Stimulated activated CD4-positive, alpha-beta T cell treated with anti-CD3 and anti-CD28 coated beads, Interleukin-1b, Interleukin-23, amount 100 ng/mL, for 24 hours (primary cell): ENCODE measurements around the gene TMEM131.
"Not testable (repeated sequence)": the region's sequence is repeated elsewhere in the genome, so short reads cannot be mapped to it uniquely, and the experiment has no call there.

Source experiments
- DNase-seq, 4 experiments: peaks; one replicate each; pipeline ENCODE4 v3.0.0-alpha.2; 2020; ENCODE audit warnings: low read depth in 4 of 4, low spot score in 1 of 4

TMEM131 gene

GRCh38 chr2:97958184-97958583 lies 37.6 kb downstream of the TMEM131 start:
- DNase-seq, result no peak

GRCh38 chr2:97957432-97958183 lies 38.1 kb downstream of the TMEM131 start:
- no peak for DNase-seq

- DNase-seq, result not testable (repeated sequence)
Measured at GRCh38 chr2:97956753-97957152, 39.0 kb downstream of the TMEM131 start.

GRCh38 chr2:97953853-97954252 lies 41.9 kb downstream of the TMEM131 start:
- no peak for DNase-seq

- DNase-seq, result no peak
Measured at GRCh38 chr2:97952357-97952756, 43.4 kb downstream of the TMEM131 start.

- no peak for DNase-seq
Measured at GRCh38 chr2:97951155-97951680, 44.5 kb downstream of the TMEM131 start.

GRCh38 chr2:97950329-97951154 lies 45.2 kb downstream of the TMEM131 start:
- no peak for DNase-seq

GRCh38 chr2:97948926-97949325 lies 46.8 kb downstream of the TMEM131 start:
- DNase-seq, result no peak

- no peak for DNase-seq
Measured at GRCh38 chr2:97945791-97946190, 50.0 kb downstream of the TMEM131 start.

GRCh38 chr2:97936881-97937280 lies 58.9 kb downstream of the TMEM131 start:
- DNase-seq, result no peak

- no peak for DNase-seq
Measured at GRCh38 chr2:97936199-97936598, 59.5 kb downstream of the TMEM131 start.

GRCh38 chr2:97935719-97936161 lies 60.0 kb downstream of the TMEM131 start:
- DNase-seq, result no peak

GRCh38 chr2:97932975-97933662 lies 62.6 kb downstream of the TMEM131 start:
- no peak for DNase-seq

- no peak for DNase-seq
Measured at GRCh38 chr2:97931858-97932225, 63.9 kb downstream of the TMEM131 start.

GRCh38 chr2:97931118-97931857 lies 64.5 kb downstream of the TMEM131 start:
- DNase-seq, result no peak

GRCh38 chr2:97928591-97928990 lies 67.2 kb downstream of the TMEM131 start:
- DNase-seq, result no peak

GRCh38 chr2:97926946-97927345 lies 68.8 kb downstream of the TMEM131 start:
- DNase-seq, result no peak

- no peak for DNase-seq
Measured at GRCh38 chr2:97924194-97924593, 71.6 kb downstream of the TMEM131 start.

GRCh38 chr2:97919858-97920257 lies 75.9 kb downstream of the TMEM131 start:
- no peak for DNase-seq

- no peak for DNase-seq
Measured at GRCh38 chr2:97918818-97919217, 76.9 kb downstream of the TMEM131 start.

- DNase-seq, result not testable (repeated sequence)
Measured at GRCh38 chr2:97917668-97918067, 78.1 kb downstream of the TMEM131 start.
